MM.1S (cell line): ENCODE results near the gene SNX9.

Experiments used
- DNase-seq: peaks from one replicate; pipeline ENCODE4 v3.0.0-alpha.2; 2015
- H2AFZ ChIP-seq: fragments of 300-600 bp; sonication (generic); 2 replicates; pipeline ENCODE4 v1.6.0; 2016; ENCODE audit warnings: antibody characterized with exemption, low read length
- H3F3A ChIP-seq: fragments of 300-600 bp; sonication (generic); 2 replicates; pipeline ENCODE4 v1.6.1; 2016; ENCODE audit warnings: mild to moderate bottlenecking, antibody characterized with exemption, low read length, moderate library complexity, mixed read lengths; ENCODE audit not compliant: insufficient read depth
- H3K27ac ChIP-seq: fragments of 300-600 bp; sonication (generic); 2 replicates; pipeline ENCODE4 v1.5.1; 2016; ENCODE audit warnings: mild to moderate bottlenecking, low read length
- H3K27me3 ChIP-seq: fragments of 300-600 bp; sonication (generic); replicated peaks from 2 replicates; pipeline ENCODE4 v1.6.0; 2016; ENCODE audit warnings: low read length; ENCODE audit not compliant: insufficient read depth
- H3K36me3 ChIP-seq: fragments of 300-600 bp; sonication (generic); replicated peaks from 2 replicates; pipeline ENCODE4 v1.6.1; 2016; ENCODE audit warnings: mild to moderate bottlenecking, low read length, mixed read lengths; ENCODE audit not compliant: insufficient read depth
- H3K4me1 ChIP-seq: fragments of 300-600 bp; sonication (generic); 2 replicates; pipeline ENCODE4 v1.6.1; 2016; ENCODE audit warnings: low read length, mixed read lengths
- H3K4me2 ChIP-seq: fragments of 300-600 bp; sonication (generic); 2 replicates; pipeline ENCODE4 v1.6.0; 2016; ENCODE audit warnings: low read depth, low read length
- H3K4me3 ChIP-seq: fragments of 300-600 bp; sonication (generic); 2 replicates; pipeline ENCODE4 v1.5.1; 2016; ENCODE audit warnings: low read length, mixed read lengths
- H3K79me2 ChIP-seq: fragments of 300-600 bp; sonication (generic); 2 replicates; pipeline ENCODE4 v1.6.1; 2016; ENCODE audit warnings: mixed run types, low read length, mixed read lengths
- H3K9ac ChIP-seq: fragments of 300-600 bp; sonication (generic); 2 replicates; pipeline ENCODE4 v1.6.1; 2016; ENCODE audit warnings: low read length, mixed read lengths
- H3K9me2 ChIP-seq: fragments of 300-600 bp; sonication (generic); replicated peaks from 2 replicates; pipeline ENCODE4 v1.6.1; 2016; ENCODE audit warnings: mild to moderate bottlenecking, low read length, mixed read lengths; ENCODE audit not compliant: insufficient read depth
- H3K9me3 ChIP-seq: fragments of 300-600 bp; sonication (generic); replicated peaks from 2 replicates; pipeline ENCODE4 v1.6.1; 2016; ENCODE audit warnings: mild to moderate bottlenecking, low read length, mixed read lengths; ENCODE audit not compliant: insufficient read depth
- H4K20me1 ChIP-seq: fragments of 300-600 bp; sonication (generic); 2 replicates; pipeline ENCODE4 v1.6.1; 2016; ENCODE audit warnings: mild to moderate bottlenecking, low read length, moderate library complexity, mixed read lengths; ENCODE audit not compliant: insufficient read depth
- CTCF ChIP-seq: fragments of 300-600 bp; sonication (generic); IDR thresholded peaks from 2 replicates; pipeline ENCODE4 v1.5.1; 2016; ENCODE audit warnings: antibody characterized with exemption, low read length, mixed read lengths
- EZH2 ChIP-seq: fragments of 300-600 bp; sonication (generic); optimal IDR thresholded peaks from 2 replicates; pipeline ENCODE3; 2017; ENCODE audit warnings: low read depth, mild to moderate bottlenecking, antibody characterized with exemption, low read length, mixed read lengths
- EZH2phosphoT487 ChIP-seq: fragments of 300-600 bp; sonication (generic); IDR thresholded peaks from 2 replicates; pipeline ENCODE4 v1.6.1; 2018; ENCODE audit warnings: antibody characterized with exemption, low read length

Gene SNX9

GRCh38 chr6:157942351-157942750 is 119.3 kb downstream of the SNX9 start:
- no peaks in the 10 kb centered on the region for H3K36me3 ChIP-seq
- no peaks in the 10 kb centered on the region for H4K20me1 ChIP-seq

GRCh38 chr6:157943249-157943963 is 120.4 kb downstream of the SNX9 start:
- no peak overlapping the region for H3K4me2 ChIP-seq
- H2AFZ ChIP-seq = no peak overlapping the region
- H3K9me3 ChIP-seq = no peaks in the 10 kb centered on the region
- H3K9ac ChIP-seq = no peak overlapping the region
- DNase-seq = no peak
- H3K79me2 ChIP-seq = no peaks in the 10 kb centered on the region
- H3K27ac ChIP-seq = no peak overlapping the region
- H3F3A ChIP-seq = no peaks in the 10 kb centered on the region
- H3K9me2 ChIP-seq = no peaks in the 10 kb centered on the region
- no peak overlapping the region for H3K4me3 ChIP-seq
- no peaks in the 10 kb centered on the region for H3K4me1 ChIP-seq
- H4K20me1 ChIP-seq = no peaks in the 10 kb centered on the region
- TF ChIP-seq CTCF (no peak), EZH2phosphoT487 (no peak)
- H3K36me3 ChIP-seq = no peaks in the 10 kb centered on the region
- H3K27me3 ChIP-seq = no peaks in the 10 kb centered on the region

More at GRCh38 chr6:157942351-157942750, 119.3 kb downstream of the SNX9 start:
- no peak overlapping the region for H3K9ac ChIP-seq
- no peak overlapping the region for H3K4me2 ChIP-seq
- no peaks in the 10 kb centered on the region for H3K4me1 ChIP-seq
- DNase-seq = no peak
- H3F3A ChIP-seq = no peaks in the 10 kb centered on the region
- H3K9me2 ChIP-seq = no peaks in the 10 kb centered on the region
- no peaks in the 10 kb centered on the region for H3K27me3 ChIP-seq
- no peak overlapping the region for H3K27ac ChIP-seq
- H2AFZ ChIP-seq = no peak overlapping the region
- H3K9me3 ChIP-seq = no peaks in the 10 kb centered on the region
- TF ChIP-seq EZH2phosphoT487 (no peak), CTCF (no peak), EZH2 (no peak)
- no peaks in the 10 kb centered on the region for H3K79me2 ChIP-seq
- no peak overlapping the region for H3K4me3 ChIP-seq

GRCh38 chr6:157943964-157944283 is 120.9 kb downstream of the SNX9 start:
- Histone ChIP-seq H2AFZ (no peak overlapping the region), H3K9me3 (no peaks in the 10 kb centered on the region), H3K4me1 (no peaks in the 10 kb centered on the region), H3K9ac (no peak overlapping the region), H3K79me2 (no peaks in the 10 kb centered on the region), H3K9me2 (no peaks in the 10 kb centered on the region), H3K36me3 (no peaks in the 10 kb centered on the region), H4K20me1 (no peaks in the 10 kb centered on the region), H3K27me3 (no peaks in the 10 kb centered on the region), H3K4me2 (no peak overlapping the region), H3K4me3 (no peak overlapping the region), H3F3A (no peaks in the 10 kb centered on the region), H3K27ac (no peak overlapping the region)
- no peak for TF ChIP-seq EZH2
- TF ChIP-seq EZH2phosphoT487 = no peak
- TF ChIP-seq CTCF = no peak
- DNase-seq = no peak
